Measurements from ENCODE around the gene LSM6.

Gene LSM6

GRCh38 chr4:146224326-146224966 lies 48.9 kb downstream of the LSM6 start:
- no peak overlapping the region for H3K4me3 ChIP-seq (ENCODE audit: low read length)
- TF ChIP-seq, protein P1, sequence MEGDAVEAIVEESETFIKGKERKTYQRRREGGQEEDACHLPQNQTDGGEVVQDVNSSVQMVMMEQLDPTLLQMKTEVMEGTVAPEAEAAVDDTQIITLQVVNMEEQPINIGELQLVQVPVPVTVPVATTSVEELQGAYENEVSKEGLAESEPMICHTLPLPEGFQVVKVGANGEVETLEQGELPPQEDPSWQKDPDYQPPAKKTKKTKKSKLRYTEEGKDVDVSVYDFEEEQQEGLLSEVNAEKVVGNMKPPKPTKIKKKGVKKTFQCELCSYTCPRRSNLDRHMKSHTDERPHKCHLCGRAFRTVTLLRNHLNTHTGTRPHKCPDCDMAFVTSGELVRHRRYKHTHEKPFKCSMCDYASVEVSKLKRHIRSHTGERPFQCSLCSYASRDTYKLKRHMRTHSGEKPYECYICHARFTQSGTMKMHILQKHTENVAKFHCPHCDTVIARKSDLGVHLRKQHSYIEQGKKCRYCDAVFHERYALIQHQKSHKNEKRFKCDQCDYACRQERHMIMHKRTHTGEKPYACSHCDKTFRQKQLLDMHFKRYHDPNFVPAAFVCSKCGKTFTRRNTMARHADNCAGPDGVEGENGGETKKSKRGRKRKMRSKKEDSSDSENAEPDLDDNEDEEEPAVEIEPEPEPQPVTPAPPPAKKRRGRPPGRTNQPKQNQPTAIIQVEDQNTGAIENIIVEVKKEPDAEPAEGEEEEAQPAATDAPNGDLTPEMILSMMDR (conservative IDR thresholded peaks at IDR 0.05; ENCODE audit: low read length): no peak
- no peak for DNase-seq (ENCODE audit: low read depth)

DNA sequence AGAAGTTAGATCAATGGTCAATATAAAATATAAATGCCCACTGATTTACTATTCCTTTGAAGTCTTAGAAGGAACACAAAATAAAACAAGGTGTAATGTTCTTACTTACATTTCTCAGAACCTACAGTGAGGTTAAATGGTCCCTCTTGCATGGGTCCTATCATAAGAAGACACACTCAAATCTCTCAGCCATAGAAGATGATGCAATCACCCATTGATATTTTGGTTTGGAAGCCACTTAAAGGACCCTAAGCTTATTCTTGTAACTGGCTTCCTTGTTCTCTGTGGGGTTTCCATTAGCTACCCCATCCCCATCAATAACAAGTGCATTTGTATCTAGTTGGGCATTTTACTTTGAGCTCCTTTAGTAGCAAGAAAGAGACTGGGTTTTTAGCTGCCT lies 53.9 kb downstream of the LSM6 start:
- TF ChIP-seq, protein P1 (conservative IDR thresholded peaks at IDR 0.05; ENCODE audit: low read length): no peak
- no peak for DNase-seq (ENCODE audit: low read depth)
- H3K4me3 ChIP-seq (ENCODE audit: low read length): no peak overlapping the region

DNA sequence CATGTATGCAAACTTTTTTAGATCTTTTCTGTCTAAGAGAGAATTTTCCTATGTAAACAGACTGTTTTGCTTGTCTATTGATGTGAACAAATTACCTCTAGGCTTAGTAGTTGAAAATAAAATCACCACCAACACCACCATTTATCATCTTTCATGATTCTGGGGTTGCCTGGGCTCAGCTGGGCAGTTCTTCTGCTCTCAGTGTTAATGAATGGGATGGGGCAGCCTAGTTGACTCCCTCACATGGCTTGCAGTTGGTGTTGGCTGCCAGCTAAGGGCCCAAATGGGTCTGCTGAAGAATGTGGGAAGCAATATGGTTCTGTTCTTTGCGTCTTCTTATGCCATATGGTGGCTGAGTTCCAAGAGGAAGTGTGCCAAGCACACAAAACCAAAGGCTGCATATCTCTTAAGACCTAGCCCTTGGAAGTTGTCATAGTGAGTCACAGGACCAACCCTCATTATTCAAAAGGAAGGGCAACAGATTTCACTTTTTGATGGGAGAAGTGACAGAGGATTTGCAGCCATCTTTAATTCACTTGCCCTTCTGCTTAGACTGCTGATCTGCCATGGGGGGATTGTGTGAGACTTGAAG lies 56.7 kb downstream of the LSM6 start:
- H3K4me3 ChIP-seq (ENCODE audit: low read length): no peak overlapping the region
- no peak for DNase-seq (ENCODE audit: low read depth)
- TF ChIP-seq, protein P1 (conservative IDR thresholded peaks at IDR 0.05; ENCODE audit: low read length): no peak

- H3K4me3 ChIP-seq (ENCODE audit: low read length): no peak overlapping the region
- TF ChIP-seq, protein P1 (conservative IDR thresholded peaks at IDR 0.05; ENCODE audit: low read length): no peak
- DNase-seq (ENCODE audit: low read depth): peak; percentile 72
Observed at GRCh38 chr4:146235654-146236177, 60.2 kb downstream of the LSM6 start.

DNA sequence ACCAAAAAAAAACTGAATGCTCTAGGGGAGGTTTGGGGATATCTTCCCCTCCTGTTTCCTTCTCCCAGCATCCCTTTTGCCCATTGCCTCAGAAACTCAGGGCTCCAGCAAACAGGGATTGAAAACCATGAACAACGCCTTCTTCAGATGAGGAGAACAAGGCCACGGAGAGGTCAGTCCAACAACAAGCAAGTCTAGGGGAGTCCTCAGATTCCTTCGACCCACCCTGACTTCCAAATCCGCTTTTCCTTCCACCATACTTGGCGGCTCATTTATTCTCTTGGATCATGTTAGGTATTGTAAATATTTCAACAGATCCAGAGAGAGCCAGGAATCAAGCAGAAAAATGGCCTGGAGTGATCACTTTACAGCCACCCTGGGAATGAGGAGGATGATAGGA lies 60.7 kb downstream of the LSM6 start:
- TF ChIP-seq, protein P1 (conservative IDR thresholded peaks at IDR 0.05; ENCODE audit: low read length): no peak
- DNase-seq (ENCODE audit: low read depth): no peak
- no peak overlapping the region for H3K4me3 ChIP-seq (ENCODE audit: low read length)

DNA sequence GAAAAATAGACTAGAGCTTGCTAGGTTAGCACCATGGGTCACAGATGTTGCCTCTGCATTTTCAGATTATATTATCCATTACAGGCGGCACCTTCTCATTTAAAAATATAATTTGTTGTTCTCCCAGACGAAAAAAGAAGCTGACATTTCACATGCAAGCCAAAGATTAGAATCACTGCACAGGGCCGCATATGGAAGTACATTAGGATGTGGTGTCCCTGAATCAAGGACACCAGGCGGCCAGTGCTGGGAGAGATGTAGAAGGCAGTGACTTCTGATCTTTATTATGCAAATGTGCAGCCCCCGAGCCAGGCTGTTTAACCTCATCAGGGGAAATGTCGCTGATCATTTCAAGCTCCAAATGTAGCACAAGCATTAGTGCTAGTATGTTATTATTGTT lies 61.6 kb downstream of the LSM6 start:
- TF ChIP-seq, protein P1 (conservative IDR thresholded peaks at IDR 0.05; ENCODE audit: low read length): no peak
- no peak for DNase-seq (ENCODE audit: low read depth)
- H3K4me3 ChIP-seq (ENCODE audit: low read length): no peak overlapping the region

GRCh38 chr4:146238107-146238506 lies 62.6 kb downstream of the LSM6 start:
- no peak for DNase-seq (ENCODE audit: low read depth)
- H3K4me3 ChIP-seq (ENCODE audit: low read length): no peak overlapping the region
- TF ChIP-seq, protein P1 (conservative IDR thresholded peaks at IDR 0.05; ENCODE audit: low read length): no peak

All from AG10803 (cell line).